HL-60 (cell line): ENCODE data around the gene GALNT4.

Source experiments
- DNase-seq, 2 experiments: peaks; one replicate each; pipeline ENCODE4 v3.0.0-alpha.2; 2010 to 2020; ENCODE audit warnings: low read depth in 1 of 2, low spot score in 1 of 2
- H3K27ac ChIP-seq: fragments of 250-450 bp; sonication (Bioruptor Pico); replicated peaks from 2 replicates; pipeline ENCODE4 v1.5.1; 2020; ENCODE audit warnings: mild to moderate bottlenecking, moderate library complexity
- H3K27me3 ChIP-seq: fragments of 250-450 bp; sonication (Bioruptor Pico); 2 replicates; pipeline ENCODE4 v1.5.1; 2021; ENCODE audit warnings: mild to moderate bottlenecking, moderate library complexity; ENCODE audit not compliant: insufficient read depth, poor library complexity, severe bottlenecking
- H3K4me3 ChIP-seq: replicated peaks from 2 replicates; pipeline ENCODE4 v1.5.1; 2011; ENCODE audit warnings: mild to moderate bottlenecking, control low read depth, low read length; ENCODE audit not compliant: insufficient read depth
- CTCF ChIP-seq: IDR thresholded peaks from one replicate; pipeline ENCODE4 v1.5.1; 2011; ENCODE audit warnings: low read length, control low read depth, inconsistent platforms; ENCODE audit not compliant: insufficient read depth
- GABPA ChIP-seq: IDR thresholded peaks from 2 replicates; pipeline ENCODE4 v1.6.1; 2012; ENCODE audit warnings: low read depth
- POLR2AphosphoS5 ChIP-seq: IDR thresholded peaks from 2 replicates; pipeline ENCODE4 v1.6.1; 2012; ENCODE audit warnings: low read depth
- REST ChIP-seq: IDR thresholded peaks from 2 replicates; pipeline ENCODE4 v1.6.1; 2012; ENCODE audit warnings: low read depth; ENCODE audit not compliant: insufficient replicate concordance
- SPI1 ChIP-seq: IDR thresholded peaks from 2 replicates; pipeline ENCODE4 v1.6.1; 2012; ENCODE audit warnings: low read depth, mild to moderate bottlenecking, borderline replicate concordance

GALNT4 gene

GRCh38 chr12:89538897-89539296, 14.3 kb upstream of the GALNT4 start:
- H3K4me3 ChIP-seq: no peak overlapping the region
- no peak overlapping the region for H3K27ac ChIP-seq
- TF ChIP-seq CTCF (no peak), GABPA (no peak), REST (no peak), SPI1 (no peak), POLR2AphosphoS5 (no peak)
- H3K27me3 ChIP-seq: no peaks in the 10 kb centered on the region
- DNase-seq: no peak

GRCh38 chr12:89537389-89537788, 12.8 kb upstream of the GALNT4 start:
- Histone ChIP-seq H3K27ac (no peak overlapping the region), H3K27me3 (no peaks in the 10 kb centered on the region), H3K4me3 (no peak overlapping the region)
- no peak for DNase-seq
- TF ChIP-seq SPI1 (no peak), POLR2AphosphoS5 (no peak), GABPA (no peak), REST (no peak), CTCF (no peak)

- Histone ChIP-seq H3K27ac (no peak overlapping the region), H3K27me3 (no peaks in the 10 kb centered on the region), H3K4me3 (no peak overlapping the region)
- TF ChIP-seq CTCF (peak; percentile 56), GABPA (no peak)
- peak; percentile 32 to 48 for DNase-seq
These were observed 5.1 kb upstream of the GALNT4 start for GRCh38 chr12:89529738-89530137.

GRCh38 chr12:89528434-89528833, 3.8 kb upstream of the GALNT4 start:
- H3K27me3 ChIP-seq: no peaks in the 10 kb centered on the region
- TF ChIP-seq POLR2AphosphoS5: peak; percentile 74
- TF ChIP-seq REST: no peak
- peak; percentile 93 for TF ChIP-seq SPI1
- H3K4me3 ChIP-seq: no peak overlapping the region
- peak overlapping the region; percentile 66 for H3K27ac ChIP-seq
- peak; percentile 43 to 70 for DNase-seq
